ENCODE measurements around the gene MMAA.

DNA sequence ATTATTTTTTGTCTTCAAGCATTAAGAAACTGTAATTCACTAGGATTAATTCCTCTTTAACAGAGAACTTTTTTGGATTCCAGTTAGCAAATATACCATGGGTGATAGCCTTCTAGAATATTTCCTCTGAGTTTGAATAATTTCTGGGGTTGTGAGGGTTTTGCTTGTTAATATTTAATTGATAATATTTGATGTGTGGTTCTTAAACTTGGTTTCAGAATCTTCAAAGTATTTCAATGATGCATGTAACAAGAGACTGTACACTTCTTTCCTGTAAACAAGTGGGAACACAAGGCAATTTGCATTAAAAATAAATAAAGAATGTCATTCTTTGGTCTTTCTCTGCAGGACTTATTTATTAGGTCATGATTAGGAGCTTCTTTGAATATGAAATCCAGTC is 51.2 kb downstream of the MMAA start:
- no peak for TF ChIP-seq SPI1 (IDR thresholded peaks at IDR 0.05; ENCODE audit: low read depth, low read length)
- no peak for TF ChIP-seq POLR2A (IDR thresholded peaks at IDR 0.05; ENCODE audit: low read depth, low read length)
- no peak for TF ChIP-seq POLR2AphosphoS5 (IDR thresholded peaks at IDR 0.05; ENCODE audit: low read depth, low read length)

All from GM12891 (cell line).